Neural crest cell (in vitro differentiated cells): ENCODE data around the gene RAP1GAP2. TPM values are rescaled to one million over a fixed set of nuclear protein-coding genes. Genes with fewer than 3 reads are reported as not detected.

Experiments used
- DNase-seq: peaks from one replicate; pipeline ENCODE4 v3.0.0; 2021; ENCODE audit warnings: low read depth, mixed read lengths, low spot score
- H3K27ac Mint-ChIP-seq: one replicate; pipeline ENCODE4 v1.8.0; 2021; ENCODE audit warnings: mild to moderate bottlenecking, mixed read lengths; ENCODE audit not compliant: unreplicated experiment
- H3K27me3 Mint-ChIP-seq: 2 replicates; pipeline ENCODE4 v1.8.0; 2021; ENCODE audit warnings: low read depth, mild to moderate bottlenecking, mixed read lengths
- H3K36me3 Mint-ChIP-seq: 2 replicates; pipeline ENCODE4 v1.8.0; 2021; ENCODE audit warnings: low read depth, mild to moderate bottlenecking, mixed read lengths
- H3K4me1 Mint-ChIP-seq: 2 replicates; pipeline ENCODE4 v1.8.0; 2021; ENCODE audit warnings: mixed read lengths
- H3K4me3 Mint-ChIP-seq: one replicate; pipeline ENCODE4 v1.8.0; 2021; ENCODE audit warnings: mild to moderate bottlenecking, mixed read lengths
- H3K9me3 Mint-ChIP-seq: 2 replicates; pipeline ENCODE4 v1.8.0; 2021; ENCODE audit warnings: mixed read lengths
- total RNA-seq: library from RNA; stranded (reverse); gene quantifications from 2 replicates; pipeline ENCODE4 v1.2.1, GENCODE V29; 2021
- TF ChIP-seq, protein P1 (sequence below): fragments of 200-600 bp; sonication (generic); conservative IDR thresholded peaks from 2 replicates; pipeline ENCODE4 v1.5.0; 2021; ENCODE audit warnings: antibody characterized with exemption, mild to moderate bottlenecking

RAP1GAP2 gene
- total RNA-seq, 1 donor from 2014 or later = 1.0 TPM

DNA sequence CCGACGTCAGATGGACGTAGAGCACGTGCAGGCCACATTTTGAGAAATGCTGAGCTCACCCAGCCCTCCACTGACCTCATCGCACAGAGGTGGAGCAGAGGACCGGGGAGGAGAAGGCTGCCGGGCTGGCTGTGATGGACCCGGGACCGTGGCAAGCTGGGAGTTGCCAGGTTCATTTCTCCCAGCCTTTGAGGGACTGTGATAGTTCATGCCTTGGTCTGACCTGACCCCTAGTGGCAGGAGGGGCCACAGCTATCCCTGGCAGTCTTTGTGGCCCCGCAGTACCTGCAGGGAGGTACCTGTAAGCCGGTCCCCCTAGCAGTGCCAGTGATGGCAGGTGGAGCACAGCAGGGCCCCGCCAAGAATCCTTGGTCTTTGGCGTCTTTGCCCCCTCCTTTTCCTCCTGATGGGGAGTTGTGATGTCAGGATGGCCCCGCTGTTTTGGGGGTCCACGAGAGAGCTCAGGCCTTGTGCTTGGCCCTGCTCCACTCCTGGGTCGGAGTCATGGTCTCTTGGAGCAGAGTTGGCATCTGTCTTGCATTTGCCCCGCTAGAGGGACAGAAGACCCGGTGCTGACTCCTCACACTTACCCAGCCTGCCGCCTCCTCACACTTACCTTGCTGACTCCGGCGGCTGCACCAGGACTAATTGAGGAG, 216.8 kb downstream of the RAP1GAP2 start:
- Mint-ChIP-seq H3K4me1 (no peaks in the 10 kb centered on the region), H3K4me3 (no peak overlapping the region), H3K27me3 (peaks cover 4% of the 10 kb centered on the region), H3K9me3 (no peaks in the 10 kb centered on the region), H3K27ac (no peak overlapping the region), H3K36me3 (no peaks in the 10 kb centered on the region)
- DNase-seq = peak; percentile 53
- TF ChIP-seq, protein P1, sequence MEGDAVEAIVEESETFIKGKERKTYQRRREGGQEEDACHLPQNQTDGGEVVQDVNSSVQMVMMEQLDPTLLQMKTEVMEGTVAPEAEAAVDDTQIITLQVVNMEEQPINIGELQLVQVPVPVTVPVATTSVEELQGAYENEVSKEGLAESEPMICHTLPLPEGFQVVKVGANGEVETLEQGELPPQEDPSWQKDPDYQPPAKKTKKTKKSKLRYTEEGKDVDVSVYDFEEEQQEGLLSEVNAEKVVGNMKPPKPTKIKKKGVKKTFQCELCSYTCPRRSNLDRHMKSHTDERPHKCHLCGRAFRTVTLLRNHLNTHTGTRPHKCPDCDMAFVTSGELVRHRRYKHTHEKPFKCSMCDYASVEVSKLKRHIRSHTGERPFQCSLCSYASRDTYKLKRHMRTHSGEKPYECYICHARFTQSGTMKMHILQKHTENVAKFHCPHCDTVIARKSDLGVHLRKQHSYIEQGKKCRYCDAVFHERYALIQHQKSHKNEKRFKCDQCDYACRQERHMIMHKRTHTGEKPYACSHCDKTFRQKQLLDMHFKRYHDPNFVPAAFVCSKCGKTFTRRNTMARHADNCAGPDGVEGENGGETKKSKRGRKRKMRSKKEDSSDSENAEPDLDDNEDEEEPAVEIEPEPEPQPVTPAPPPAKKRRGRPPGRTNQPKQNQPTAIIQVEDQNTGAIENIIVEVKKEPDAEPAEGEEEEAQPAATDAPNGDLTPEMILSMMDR = peak; percentile 80

DNA sequence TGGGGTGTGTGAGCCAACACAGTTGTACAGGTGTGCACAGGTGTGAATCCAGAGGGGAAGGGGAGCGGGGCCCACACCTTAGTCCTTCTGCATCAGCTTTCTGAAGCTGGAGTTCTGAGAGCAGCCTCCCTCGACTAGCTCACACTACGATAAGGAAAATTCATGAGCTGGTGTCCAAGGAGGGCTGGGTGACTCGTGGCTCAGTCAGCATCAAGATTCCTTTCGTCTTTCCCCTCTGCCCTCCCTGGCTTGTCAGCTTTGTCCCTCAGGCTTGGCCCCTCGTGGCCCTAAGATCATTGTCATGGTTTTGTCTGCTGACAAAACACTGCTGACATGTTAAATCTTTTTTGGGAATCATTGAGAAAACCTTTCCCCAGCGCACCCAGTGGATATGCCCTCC, 219.7 kb downstream of the RAP1GAP2 start:
- Mint-ChIP-seq H3K27me3 (peaks cover 4% of the 10 kb centered on the region), H3K4me3 (no peak overlapping the region), H3K9me3 (no peaks in the 10 kb centered on the region), H3K27ac (no peak overlapping the region), H3K36me3 (no peaks in the 10 kb centered on the region), H3K4me1 (no peaks in the 10 kb centered on the region)
- no peak for DNase-seq
- TF ChIP-seq, protein P1 = no peak

DNA sequence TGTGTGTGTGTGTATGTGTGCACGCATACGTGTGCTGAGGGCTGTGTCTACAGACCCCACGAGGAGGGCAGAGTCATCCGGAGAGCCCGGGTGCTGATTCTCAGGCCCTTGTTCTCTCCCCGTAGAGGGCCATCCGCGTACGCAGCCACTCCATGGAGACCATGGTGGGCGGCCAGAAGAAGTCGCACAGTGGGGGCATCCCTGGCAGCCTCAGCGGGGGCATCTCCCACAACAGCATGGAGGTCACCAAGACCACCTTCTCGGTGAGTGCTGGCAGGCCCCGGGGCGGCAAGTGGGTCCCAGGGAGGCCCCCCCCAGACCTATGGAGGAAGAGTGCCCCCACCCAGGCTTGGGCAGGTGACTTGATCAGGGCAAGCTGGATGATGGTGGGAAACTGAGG, 221.7 kb downstream of the RAP1GAP2 start:
- DNase-seq = no peak
- TF ChIP-seq, protein P1 = no peak
- Mint-ChIP-seq H3K4me1 (no peaks in the 10 kb centered on the region), H3K9me3 (peaks cover 8% of the 10 kb centered on the region), H3K27me3 (peaks cover 5% of the 10 kb centered on the region), H3K27ac (no peak overlapping the region), H3K4me3 (no peak overlapping the region), H3K36me3 (peaks cover 4% of the 10 kb centered on the region)

DNA sequence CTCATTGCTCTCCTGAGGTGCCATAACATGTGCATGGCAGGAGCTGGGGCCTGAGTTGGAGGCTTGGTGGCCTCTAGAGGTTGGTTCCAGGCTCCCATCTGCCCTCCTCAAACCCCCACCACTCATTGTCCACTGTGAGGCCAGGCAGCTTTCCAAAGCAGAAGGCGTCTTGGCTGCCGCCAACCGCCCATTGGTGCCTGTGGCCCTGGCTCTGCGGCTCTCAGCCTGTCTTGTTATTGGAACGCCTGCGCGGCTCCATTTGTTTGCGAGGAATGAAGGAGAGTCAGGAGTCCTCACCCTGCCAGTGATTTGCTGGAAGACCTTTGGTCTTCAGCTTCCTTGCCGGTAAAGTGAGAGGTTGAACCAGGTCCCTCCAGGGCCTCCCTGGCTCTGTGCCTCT, 223.5 kb downstream of the RAP1GAP2 start:
- Mint-ChIP-seq H3K4me1 (no peaks in the 10 kb centered on the region), H3K4me3 (no peak overlapping the region), H3K36me3 (peaks cover 8% of the 10 kb centered on the region), H3K27ac (no peak overlapping the region), H3K27me3 (peaks cover 5% of the 10 kb centered on the region), H3K9me3 (peaks cover 22% of the 10 kb centered on the region)
- no peak for DNase-seq
- TF ChIP-seq, protein P1 = no peak

DNA sequence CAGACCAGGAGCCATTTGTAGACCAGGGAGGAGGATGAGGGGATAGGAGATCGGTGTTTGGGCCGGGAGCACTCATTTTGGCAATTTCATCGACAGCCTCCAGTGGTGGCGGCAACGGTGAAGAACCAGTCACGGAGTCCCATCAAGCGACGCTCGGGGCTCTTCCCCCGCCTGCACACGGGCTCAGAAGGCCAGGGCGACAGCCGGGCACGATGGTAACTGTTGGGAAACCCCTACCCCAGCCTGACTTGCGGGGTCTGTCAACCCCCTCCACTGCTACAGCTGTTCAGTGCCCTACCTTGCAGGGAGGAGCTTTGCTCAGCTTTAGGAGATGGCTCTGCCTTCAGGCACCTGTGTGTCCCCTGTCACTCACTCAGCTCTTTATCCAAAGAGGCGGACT, 224.1 kb downstream of the RAP1GAP2 start:
- Mint-ChIP-seq H3K9me3 (peaks cover 22% of the 10 kb centered on the region), H3K36me3 (peaks cover 8% of the 10 kb centered on the region), H3K4me3 (no peak overlapping the region), H3K4me1 (no peaks in the 10 kb centered on the region), H3K27ac (no peak overlapping the region), H3K27me3 (peaks cover 5% of the 10 kb centered on the region)
- DNase-seq = no peak
- TF ChIP-seq, protein P1 = no peak
